UCSD-AML1 (cell line): Measurements from ENCODE around the gene RBP5.

Source experiments
- DNase-seq: peaks from one replicate; lab custom pipeline; 2025; ENCODE audit not compliant: unreplicated experiment; lab: John Stamatoyannopoulos, UW

RBP5 gene

DNA sequence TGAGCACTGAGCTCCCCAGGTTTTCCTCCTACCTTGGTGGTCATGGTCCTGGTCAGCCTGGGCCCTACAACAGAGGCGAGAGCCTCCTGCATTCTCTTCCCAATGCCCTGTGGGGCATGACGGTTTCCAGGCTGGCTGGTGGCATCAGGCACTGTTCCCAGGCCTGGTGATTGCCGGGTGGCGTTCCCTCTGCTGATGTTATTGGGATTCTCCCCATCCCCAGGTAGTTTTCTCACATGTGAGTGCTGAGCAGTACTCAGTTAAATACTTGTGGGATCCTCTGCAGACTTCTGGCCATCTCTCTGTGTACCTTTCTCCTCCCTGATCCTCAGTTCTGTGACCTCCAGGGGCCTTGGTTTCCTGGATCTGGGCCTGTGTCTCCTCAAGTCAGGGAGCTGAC, 52.2 kb downstream of the RBP5 start:
- DNase-seq: no peak

DNA sequence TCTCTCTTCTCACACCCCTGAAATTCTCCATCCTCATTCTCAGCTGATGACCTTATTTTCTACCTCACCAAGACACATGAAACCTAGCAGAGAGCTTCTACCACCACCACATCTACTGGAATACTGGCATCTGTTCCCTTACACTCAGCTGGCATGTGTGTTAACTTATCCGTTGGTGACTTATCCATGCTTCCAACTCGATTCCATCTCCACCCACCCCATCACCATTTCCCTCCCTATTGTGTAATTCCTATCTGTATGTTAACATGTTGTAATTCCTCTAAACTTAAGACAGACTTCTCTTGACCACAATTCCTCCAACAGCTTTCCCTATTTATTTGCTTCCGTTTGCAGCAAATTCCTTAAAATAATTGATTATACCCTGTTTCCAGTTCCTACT, 52.8 kb downstream of the RBP5 start:
- DNase-seq: no peak

DNA sequence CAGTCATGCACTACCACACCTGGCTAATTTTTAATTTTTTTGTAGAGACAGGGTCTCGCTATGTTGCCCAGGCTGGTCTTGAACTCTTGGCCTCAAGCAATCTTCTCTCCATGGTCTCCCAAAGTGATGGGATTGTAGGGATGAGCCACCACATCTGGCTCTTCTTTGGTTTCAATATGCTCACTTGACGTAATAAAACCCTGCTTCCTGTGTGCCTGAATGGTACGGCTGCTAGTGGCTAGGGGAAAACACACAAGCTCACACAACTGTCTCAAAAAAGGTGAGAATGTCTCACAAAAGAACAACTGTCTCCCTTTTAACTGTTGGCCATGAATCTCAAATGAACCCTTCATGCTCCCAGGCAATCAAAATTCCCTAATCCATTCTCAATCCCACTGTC, 53.2 kb downstream of the RBP5 start:
- DNase-seq: no peak

DNA sequence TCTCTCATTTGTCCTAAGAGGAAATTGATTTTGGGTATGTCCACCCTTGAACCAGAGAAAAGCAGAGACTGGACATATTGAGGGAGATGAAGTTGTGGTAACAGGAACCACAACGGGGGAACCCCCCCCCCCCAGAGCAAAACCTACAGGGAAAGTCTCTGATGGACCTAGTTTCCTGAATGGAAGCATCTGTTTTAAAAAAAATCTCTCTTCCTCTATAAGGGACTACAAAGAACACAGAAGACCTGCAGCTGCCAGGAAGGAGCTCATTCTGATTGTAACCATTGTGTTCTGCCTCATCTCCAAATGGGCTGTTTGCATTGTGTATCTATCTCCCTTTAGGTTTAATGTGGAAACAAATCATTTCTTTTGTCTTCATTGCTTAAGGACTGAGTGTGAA, 54.7 kb downstream of the RBP5 start:
- DNase-seq: peak; percentile 34
